ENCODE results near the gene POLR2M.

Gene POLR2M

DNA sequence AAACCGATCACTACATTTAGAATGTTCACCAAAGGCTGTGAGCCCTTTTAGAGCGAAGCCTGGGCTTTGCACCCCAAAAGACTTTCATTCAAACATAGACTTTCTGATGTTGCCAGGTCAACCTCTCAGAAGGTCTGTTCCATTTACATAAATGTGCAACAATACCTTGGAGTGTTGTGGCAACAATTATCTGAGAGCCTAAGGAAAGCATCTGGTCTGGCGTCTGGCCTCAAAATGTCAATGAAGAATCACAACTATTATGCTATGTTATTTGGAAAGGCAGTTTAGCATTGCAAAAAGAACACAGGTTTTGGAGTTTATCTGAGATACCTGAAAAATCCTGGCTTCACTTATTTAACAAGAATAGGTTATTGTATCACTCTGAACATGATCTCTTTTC is 50.0 kb downstream of the POLR2M start:
- TF ChIP-seq, protein P1, sequence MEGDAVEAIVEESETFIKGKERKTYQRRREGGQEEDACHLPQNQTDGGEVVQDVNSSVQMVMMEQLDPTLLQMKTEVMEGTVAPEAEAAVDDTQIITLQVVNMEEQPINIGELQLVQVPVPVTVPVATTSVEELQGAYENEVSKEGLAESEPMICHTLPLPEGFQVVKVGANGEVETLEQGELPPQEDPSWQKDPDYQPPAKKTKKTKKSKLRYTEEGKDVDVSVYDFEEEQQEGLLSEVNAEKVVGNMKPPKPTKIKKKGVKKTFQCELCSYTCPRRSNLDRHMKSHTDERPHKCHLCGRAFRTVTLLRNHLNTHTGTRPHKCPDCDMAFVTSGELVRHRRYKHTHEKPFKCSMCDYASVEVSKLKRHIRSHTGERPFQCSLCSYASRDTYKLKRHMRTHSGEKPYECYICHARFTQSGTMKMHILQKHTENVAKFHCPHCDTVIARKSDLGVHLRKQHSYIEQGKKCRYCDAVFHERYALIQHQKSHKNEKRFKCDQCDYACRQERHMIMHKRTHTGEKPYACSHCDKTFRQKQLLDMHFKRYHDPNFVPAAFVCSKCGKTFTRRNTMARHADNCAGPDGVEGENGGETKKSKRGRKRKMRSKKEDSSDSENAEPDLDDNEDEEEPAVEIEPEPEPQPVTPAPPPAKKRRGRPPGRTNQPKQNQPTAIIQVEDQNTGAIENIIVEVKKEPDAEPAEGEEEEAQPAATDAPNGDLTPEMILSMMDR (IDR thresholded peaks at IDR 0.05; ENCODE audit: insufficient read depth, low read depth, low read length, missing control alignments) = no peak
- DNase-seq (ENCODE audit: low read depth) = no peak
- H3K4me3 ChIP-seq (ENCODE audit: low read length) = no peak overlapping the region

- no peak overlapping the region for H3K4me3 ChIP-seq (ENCODE audit: low read length)
- TF ChIP-seq, protein P1 (IDR thresholded peaks at IDR 0.05; ENCODE audit: insufficient read depth, low read depth, low read length, missing control alignments) = no peak
- DNase-seq (ENCODE audit: low read depth) = no peak
These were observed 52.0 kb downstream of the POLR2M start for GRCh38 chr15:57758560-57758959.

DNA sequence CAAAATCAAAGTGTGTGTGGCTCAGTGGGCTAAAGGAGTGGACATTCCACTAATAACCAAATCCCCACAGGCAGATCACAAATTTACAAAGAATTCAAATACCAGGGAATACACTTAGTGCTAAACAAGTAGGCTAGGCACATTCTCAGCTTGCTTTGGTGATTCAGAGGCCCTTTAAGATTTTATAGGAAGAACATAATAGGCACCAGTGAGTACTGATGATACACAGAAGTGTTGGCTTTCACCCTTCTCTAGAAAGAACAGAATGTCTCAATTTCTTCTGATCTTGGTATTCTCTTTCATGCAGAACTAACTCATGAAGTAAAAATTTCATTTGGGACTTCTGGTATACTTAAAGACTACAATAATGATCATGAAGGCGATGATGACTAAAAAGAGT is 55.0 kb downstream of the POLR2M start:
- no peak for DNase-seq (ENCODE audit: low read depth)
- TF ChIP-seq, protein P1 (IDR thresholded peaks at IDR 0.05; ENCODE audit: insufficient read depth, low read depth, low read length, missing control alignments) = no peak
- no peak overlapping the region for H3K4me3 ChIP-seq (ENCODE audit: low read length)

GRCh38 chr15:57762302-57762701 is 55.8 kb downstream of the POLR2M start:
- no peak overlapping the region for H3K4me3 ChIP-seq (ENCODE audit: low read length)
- TF ChIP-seq, protein P1 (IDR thresholded peaks at IDR 0.05; ENCODE audit: insufficient read depth, low read depth, low read length, missing control alignments) = peak; percentile 21
- DNase-seq (ENCODE audit: low read depth) = no peak

DNA sequence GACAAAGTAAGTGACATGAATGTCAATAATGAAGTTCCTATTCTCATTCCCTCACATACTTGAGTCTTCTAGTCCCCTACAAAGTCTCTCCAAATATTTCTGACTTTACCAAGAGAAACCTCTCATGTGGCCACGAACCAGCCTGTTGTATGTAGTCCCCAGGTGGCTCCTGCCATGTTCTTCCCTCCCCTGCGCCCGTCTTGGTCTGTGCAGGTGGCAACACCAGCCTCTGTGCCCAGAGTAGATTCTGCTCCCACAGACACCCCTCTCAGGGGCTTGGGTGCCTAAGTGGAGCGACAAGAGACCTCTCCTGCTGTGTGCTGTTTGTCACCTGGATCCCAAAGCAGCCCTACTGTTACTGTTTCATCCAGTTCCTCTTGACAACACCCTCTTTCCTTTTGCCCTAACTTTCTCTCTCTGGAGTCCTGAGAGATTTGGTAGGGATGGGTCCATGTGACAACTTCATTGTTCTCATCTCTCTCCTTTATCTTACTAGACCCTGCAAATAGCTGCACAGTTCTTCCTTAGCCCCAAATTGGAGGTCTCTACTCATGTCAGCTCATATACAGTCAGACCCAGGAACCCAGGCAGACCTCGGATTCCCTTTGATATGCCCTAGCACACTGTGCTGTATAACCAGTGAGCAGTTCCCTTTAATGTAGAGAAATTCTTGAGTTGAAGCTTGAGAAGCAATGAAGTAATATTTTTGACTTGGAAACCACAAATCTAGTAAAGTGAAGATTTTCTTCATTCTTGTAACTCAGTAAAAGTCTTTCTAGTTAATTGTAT is 56.9 kb downstream of the POLR2M start:
- H3K4me3 ChIP-seq (ENCODE audit: low read length) = no peak overlapping the region
- TF ChIP-seq, protein P1 (IDR thresholded peaks at IDR 0.05; ENCODE audit: insufficient read depth, low read depth, low read length, missing control alignments) = no peak
- no peak for DNase-seq (ENCODE audit: low read depth)
